Skeletal muscle cell (primary cell): ENCODE results near the gene MAML2.

Source experiments
- DNase-seq: peaks from one replicate; pipeline ENCODE4 v3.0.0-alpha.2; 2010; ENCODE audit warnings: low read depth
- H3K4me3 ChIP-seq: 2 replicates; pipeline ENCODE4 v1.5.1; 2011; ENCODE audit warnings: low read depth, mild to moderate bottlenecking, control low read depth, low read length, moderate library complexity

The MAML2 gene

GRCh38 chr11:96228910-96229309, 114.1 kb downstream of the MAML2 start:
- no peak for DNase-seq
- H3K4me3 ChIP-seq: no peak overlapping the region

GRCh38 chr11:96228473-96228891, 114.5 kb downstream of the MAML2 start:
- DNase-seq: peak; percentile 81

GRCh38 chr11:96227244-96227643, 115.8 kb downstream of the MAML2 start:
- H3K4me3 ChIP-seq: no peak overlapping the region
- DNase-seq: no peak

More at GRCh38 chr11:96228473-96228891, 114.5 kb downstream of the MAML2 start:
- no peak overlapping the region for H3K4me3 ChIP-seq

GRCh38 chr11:96223083-96223482, 119.9 kb downstream of the MAML2 start:
- DNase-seq: no peak
- H3K4me3 ChIP-seq: no peak overlapping the region

- no peak overlapping the region for H3K4me3 ChIP-seq
- no peak for DNase-seq
Measured at GRCh38 chr11:96222102-96222501, 120.9 kb downstream of the MAML2 start.

GRCh38 chr11:96221244-96222070, 121.5 kb downstream of the MAML2 start:
- DNase-seq: no peak
- H3K4me3 ChIP-seq: no peak overlapping the region

GRCh38 chr11:96219981-96220623, 122.9 kb downstream of the MAML2 start:
- no peak for DNase-seq
- no peak overlapping the region for H3K4me3 ChIP-seq

GRCh38 chr11:96218901-96219300, 124.1 kb downstream of the MAML2 start:
- DNase-seq: no peak
- H3K4me3 ChIP-seq: no peak overlapping the region

GRCh38 chr11:96218006-96218405, 125.0 kb downstream of the MAML2 start:
- H3K4me3 ChIP-seq: no peak overlapping the region
- DNase-seq: no peak

- DNase-seq: no peak
- no peak overlapping the region for H3K4me3 ChIP-seq
Measured at GRCh38 chr11:96217206-96217605, 125.8 kb downstream of the MAML2 start.

GRCh38 chr11:96215826-96216225, 127.2 kb downstream of the MAML2 start:
- no peak for DNase-seq

GRCh38 chr11:96215110-96215782, 127.7 kb downstream of the MAML2 start:
- DNase-seq: no peak
- H3K4me3 ChIP-seq: no peak overlapping the region

More at GRCh38 chr11:96215826-96216225, 127.2 kb downstream of the MAML2 start:
- H3K4me3 ChIP-seq: no peak overlapping the region

GRCh38 chr11:96214777-96215109, 128.3 kb downstream of the MAML2 start:
- no peak overlapping the region for H3K4me3 ChIP-seq
- no peak for DNase-seq

GRCh38 chr11:96213500-96213899, 129.5 kb downstream of the MAML2 start:
- H3K4me3 ChIP-seq: no peak overlapping the region
- peak; percentile 90 for DNase-seq

- DNase-seq: no peak
- H3K4me3 ChIP-seq: no peak overlapping the region
Measured at GRCh38 chr11:96211436-96211835, 131.6 kb downstream of the MAML2 start.

- no peak for DNase-seq
Measured at GRCh38 chr11:96207459-96208449, 135.2 kb downstream of the MAML2 start.

GRCh38 chr11:96206955-96207354, 136.0 kb downstream of the MAML2 start:
- DNase-seq: no peak
- no peak overlapping the region for H3K4me3 ChIP-seq

More at GRCh38 chr11:96207459-96208449, 135.2 kb downstream of the MAML2 start:
- no peak overlapping the region for H3K4me3 ChIP-seq

GRCh38 chr11:96205460-96205809, 137.6 kb downstream of the MAML2 start:
- DNase-seq: no peak
- H3K4me3 ChIP-seq: no peak overlapping the region

GRCh38 chr11:96204721-96205459, 138.1 kb downstream of the MAML2 start:
- no peak for DNase-seq
- no peak overlapping the region for H3K4me3 ChIP-seq
